ENCODE data around the gene PTPRM. TPM values are rescaled to one million over a fixed set of nuclear protein-coding genes. Genes with fewer than 3 reads are reported as not detected.

The PTPRM gene
- 10 to 100 TPM; 51.4 to 75.5 TPM for total RNA-seq
- long read RNA-seq, partial matches to known transcripts = 17 of 20 reads
- long read RNA-seq, other reads (novel, unspliced or antisense) = 3 of 20 reads

DNA sequence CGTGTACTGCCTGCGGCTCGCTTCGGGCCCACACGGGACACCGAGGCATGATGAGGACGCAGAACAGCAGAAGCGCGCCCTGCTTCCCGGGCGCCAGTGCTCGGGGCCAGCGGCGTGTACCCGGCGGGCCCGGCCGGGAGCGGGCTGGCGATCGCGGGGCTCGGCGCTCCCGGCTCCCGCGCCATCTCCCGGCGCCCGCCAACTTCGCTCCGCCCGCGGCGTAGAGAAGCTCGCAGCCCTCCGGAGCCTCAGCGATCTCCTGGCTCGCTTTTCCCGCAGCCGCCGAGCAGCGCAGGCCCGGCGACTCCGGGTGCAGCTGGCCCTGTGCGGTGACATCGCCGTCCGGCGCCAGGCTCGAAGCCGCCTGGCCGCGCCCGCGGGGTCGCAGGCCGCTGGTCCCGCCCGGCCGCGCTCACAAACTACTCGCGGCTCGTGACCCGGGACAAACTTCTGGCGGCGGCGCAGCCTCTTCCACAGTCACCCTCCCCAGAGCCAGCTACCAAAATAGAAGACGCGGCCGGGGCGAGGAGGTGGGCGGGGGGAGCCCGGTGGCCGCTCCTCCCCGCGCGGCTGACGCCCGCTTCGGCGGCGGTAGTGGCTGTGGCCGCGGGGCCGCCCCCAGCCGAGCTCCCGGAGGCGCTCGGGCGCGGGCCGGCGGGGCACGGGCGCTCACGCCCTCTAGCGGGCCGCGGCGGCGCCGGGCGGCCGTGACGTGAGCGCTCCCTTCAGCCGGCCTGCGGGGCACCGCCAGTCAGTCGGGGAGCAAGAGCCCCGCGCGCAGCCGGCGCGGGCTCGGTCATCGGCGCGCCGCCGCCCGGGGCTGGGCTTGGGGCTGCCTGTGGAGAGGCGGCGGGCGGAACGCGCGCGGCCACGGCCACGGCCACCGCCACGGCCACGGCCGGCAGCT lies at the start of gene PTPRM:
TSS of gene PTPRM (plus strand) at position 750 of the 907 bp plus-strand sequence. CDS start 503 bp downstream, outside the sequence.
- DNase-seq (peak; percentile 93), ATAC-seq (peak; percentile 90 to 93)
- intact Hi-C loops (cut with DNase I) = loop anchor here (2.0 to 10.0 kb wide), 3 partner anchors 202 to 295 kb away; no protein-coding TSS in a partner anchor

- intact Hi-C loops (cut with DNase I) = no loop called here
- ATAC-seq (no peak), DNase-seq (no peak)
Observed at GRCh38 chr18:7517852-7518251, 49.3 kb upstream of the PTPRM start.

DNA sequence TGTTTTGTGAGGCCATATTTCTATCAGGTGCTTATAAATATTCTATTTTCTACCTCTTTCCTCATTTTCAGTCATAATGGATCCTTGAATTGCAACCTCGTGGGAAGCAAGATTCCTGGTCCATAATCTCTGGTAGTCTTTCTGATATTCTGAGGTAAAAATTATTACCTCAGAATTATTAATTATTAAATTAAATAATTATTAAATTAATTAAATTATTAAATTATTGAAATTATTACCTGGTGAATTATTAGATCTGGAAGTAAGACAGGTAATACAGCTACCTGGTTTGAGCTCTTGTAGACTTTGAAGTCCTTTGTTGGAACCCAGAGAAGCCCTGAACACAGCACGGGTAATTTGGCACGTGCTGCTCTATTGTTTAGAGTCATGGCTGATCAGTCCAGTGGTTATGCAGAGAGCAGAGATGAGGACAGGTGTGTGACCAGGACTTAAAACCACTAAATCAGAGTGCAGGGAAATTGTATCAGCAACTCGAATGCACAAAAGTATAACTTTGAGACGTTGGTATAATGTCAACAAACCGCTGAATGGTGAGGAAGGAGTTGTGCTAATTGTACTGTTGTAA lies 46.8 kb upstream of the PTPRM start:
- ATAC-seq = no peak
- DNase-seq = no peak
- intact Hi-C loops (cut with DNase I) = no loop called here

GRCh38 chr18:7521226-7521856 lies 45.8 kb upstream of the PTPRM start:
- intact Hi-C loops (cut with DNase I) = no loop called here
- ATAC-seq (no peak), DNase-seq (no peak)

DNA sequence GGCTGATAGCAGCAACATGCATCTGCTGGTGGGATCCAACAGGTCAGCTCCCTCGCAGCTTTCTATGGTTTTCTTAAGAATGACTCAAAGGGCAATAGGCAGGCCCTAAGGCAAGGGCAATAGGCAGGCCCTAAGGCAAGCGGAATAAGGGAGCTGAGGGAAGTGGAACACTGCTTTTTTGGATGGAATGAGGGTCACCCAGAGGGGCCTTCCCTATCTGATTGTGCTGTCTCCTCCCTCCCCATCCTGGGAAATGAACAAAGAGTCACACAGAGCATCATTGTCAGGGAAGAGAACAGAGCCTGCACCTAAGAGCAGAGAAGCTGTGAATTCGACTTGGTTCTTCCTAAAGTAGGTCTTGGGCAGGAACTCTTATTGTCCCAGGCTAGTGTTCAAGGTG lies 43.3 kb upstream of the PTPRM start:
- no peak for DNase-seq
- no peak for ATAC-seq
- intact Hi-C loops (cut with DNase I) = no loop called here

DNA sequence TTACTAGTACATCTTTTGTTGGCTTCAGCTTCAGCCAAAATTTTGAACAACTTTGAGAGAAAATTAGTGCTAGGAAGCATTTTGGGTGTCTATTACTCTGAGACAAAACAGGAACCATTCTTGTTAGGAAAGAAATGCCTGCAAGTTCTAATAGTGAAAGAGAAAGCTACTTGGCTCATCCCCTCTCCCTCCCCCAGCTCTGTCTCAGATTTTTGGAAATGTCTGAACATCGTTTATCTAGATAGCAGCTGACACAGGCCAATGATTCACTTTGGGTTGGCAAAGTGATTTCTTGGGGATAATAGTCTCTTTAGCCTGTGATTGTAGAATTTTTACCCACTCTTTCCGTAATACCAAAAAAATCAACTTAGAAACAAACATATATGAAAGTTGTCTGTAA lies 42.3 kb upstream of the PTPRM start:
- intact Hi-C loops (cut with DNase I) = no loop called here
- DNase-seq = no peak
- ATAC-seq = peak in 1 of 2 donors; percentile 82

- intact Hi-C loops (cut with DNase I) = no loop called here
- ATAC-seq = no peak
- no peak for DNase-seq
Observed at GRCh38 chr18:7532942-7533341, 34.2 kb upstream of the PTPRM start.

GRCh38 chr18:7535436-7536205 lies 31.5 kb upstream of the PTPRM start:
- no peak for ATAC-seq
- intact Hi-C loops (cut with DNase I) = no loop called here

DNA sequence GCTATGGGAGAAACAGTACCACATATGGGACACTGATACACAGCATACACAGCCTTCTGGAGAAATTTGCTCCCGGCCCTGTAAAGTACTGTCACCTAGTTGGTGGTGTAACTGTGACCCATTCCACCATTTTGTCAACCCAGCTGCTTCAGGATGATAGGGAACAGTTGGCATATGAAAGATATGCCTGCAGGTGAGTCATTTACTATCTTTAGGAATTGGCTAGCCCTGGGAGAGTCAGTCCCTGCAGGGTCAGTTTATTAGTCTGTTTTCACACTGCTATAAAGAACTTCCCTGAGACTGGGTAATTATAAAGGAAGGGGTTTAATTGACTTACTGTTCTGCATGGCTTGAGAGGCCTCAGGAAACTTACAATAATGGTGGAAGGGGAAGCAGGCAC lies 30.0 kb upstream of the PTPRM start:
- intact Hi-C loops (cut with DNase I) = no loop called here
- DNase-seq = no peak
- peak in 1 of 2 donors; percentile 45 for ATAC-seq

More at GRCh38 chr18:7535436-7536205, 31.5 kb upstream of the PTPRM start:
- no peak for DNase-seq

DNA sequence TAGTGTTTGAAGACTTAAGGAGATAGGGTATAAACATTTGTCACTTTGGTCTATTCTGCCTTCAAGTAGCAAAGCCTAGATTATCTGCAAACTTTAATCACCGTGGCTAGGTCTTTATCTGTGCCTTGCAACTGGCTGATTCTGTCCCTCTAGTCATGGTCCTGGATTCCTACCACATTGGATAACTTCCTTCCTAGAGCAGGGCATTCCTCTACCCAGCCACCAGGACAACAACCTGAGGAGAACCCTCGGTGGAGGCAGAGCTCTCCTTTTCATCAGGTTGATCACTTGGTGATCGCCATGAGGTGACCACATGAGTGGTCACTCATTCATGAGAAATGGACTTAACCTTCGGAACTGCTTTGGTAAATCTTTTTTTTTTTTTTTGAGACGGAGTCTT lies 25.3 kb upstream of the PTPRM start:
- ATAC-seq (no peak), DNase-seq (no peak)
- intact Hi-C loops (cut with DNase I) = no loop called here

DNA sequence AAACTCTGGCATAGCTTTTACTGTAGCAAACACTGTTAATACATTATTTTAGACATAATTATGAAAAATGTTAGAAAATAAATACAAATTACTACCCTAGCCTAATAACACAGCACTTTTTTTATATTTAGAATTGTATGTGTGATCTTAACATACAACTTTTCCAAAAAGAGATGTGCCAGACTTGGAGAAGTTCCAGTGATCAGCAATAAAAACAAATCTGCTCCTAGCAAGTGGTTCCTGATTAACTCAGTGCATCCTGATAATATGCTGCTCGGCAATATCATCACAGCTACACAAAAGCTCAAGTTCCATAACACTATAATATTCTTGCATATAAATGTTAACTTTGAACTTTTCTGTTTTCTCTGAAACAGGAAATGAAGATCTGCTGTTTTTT lies 22.4 kb upstream of the PTPRM start:
- DNase-seq = no peak
- ATAC-seq = no peak
- intact Hi-C loops (cut with DNase I) = no loop called here

- peak in 1 of 2 donors; percentile 33 for ATAC-seq
- intact Hi-C loops (cut with DNase I) = no loop called here
- no peak for DNase-seq
Observed at GRCh38 chr18:7545734-7546133, 21.4 kb upstream of the PTPRM start.

- DNase-seq (no peak), ATAC-seq (no peak)
- intact Hi-C loops (cut with DNase I) = no loop called here
Observed at GRCh38 chr18:7548221-7548620, 18.9 kb upstream of the PTPRM start.

DNA sequence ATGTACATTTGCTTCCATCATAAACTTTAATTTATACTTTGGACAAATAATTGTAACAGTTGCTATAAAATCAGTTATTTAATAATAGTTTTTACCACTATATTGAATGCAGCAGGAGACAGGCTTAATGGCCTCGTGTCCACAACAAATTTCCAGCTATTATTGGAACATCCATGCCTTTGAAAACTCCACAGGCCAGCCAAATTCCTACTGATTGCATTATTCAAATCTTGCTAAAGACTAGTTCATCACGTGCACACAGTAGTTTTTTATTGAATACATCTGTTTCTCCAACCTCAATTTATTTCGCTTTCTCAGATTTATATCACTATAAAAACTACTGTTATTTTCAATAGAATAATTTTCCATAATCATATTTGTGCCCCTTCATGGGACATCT lies 18.4 kb upstream of the PTPRM start:
- DNase-seq (no peak), ATAC-seq (no peak)
- intact Hi-C loops (cut with DNase I) = no loop called here

DNA sequence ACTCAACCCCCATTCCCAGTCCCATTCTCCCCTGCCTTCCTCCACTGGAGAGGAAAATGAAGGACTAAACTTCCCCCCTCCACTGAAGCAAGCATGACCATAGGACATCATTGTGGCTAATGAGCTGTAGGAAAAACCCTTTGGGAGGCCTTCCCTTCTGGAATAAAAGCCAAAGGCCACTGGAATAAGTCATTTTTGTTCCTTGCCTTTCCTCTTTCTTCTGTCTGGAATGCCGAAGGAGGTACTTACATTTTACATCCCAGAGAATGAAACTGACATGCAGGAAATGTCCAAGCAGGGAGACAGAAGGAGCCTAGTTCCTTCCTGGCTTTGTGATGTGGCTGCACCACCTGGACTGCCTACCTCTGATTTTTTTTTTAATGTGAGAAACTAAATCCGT lies 9.1 kb upstream of the PTPRM start:
- DNase-seq = no peak
- peak in 1 of 2 donors; percentile 38 for ATAC-seq
- intact Hi-C loops (cut with DNase I) = loop anchor here in 1 of 2 donors (5.0 kb wide), 1 partner anchor 106 kb away; no protein-coding TSS in a partner anchor

GRCh38 chr18:7558769-7559168 lies 8.3 kb upstream of the PTPRM start:
- intact Hi-C loops (cut with DNase I) = loop anchor here in 1 of 2 donors (5.0 kb wide), 1 partner anchor 106 kb away; no protein-coding TSS in a partner anchor
- ATAC-seq (no peak), DNase-seq (no peak)

GRCh38 chr18:7559709-7560319 lies 7.3 kb upstream of the PTPRM start:
- intact Hi-C loops (cut with DNase I) = loop anchor here (5.0 to 10.0 kb wide), 2 partner anchors 108 to 195 kb away; no protein-coding TSS in a partner anchor
- no peak for DNase-seq
- ATAC-seq = peak in 1 of 2 donors; percentile 21

- intact Hi-C loops (cut with DNase I) = loop anchor here (10.0 kb wide), 1 partner anchor 197 kb away; no protein-coding TSS in a partner anchor
- DNase-seq = no peak
- ATAC-seq = no peak
Observed at GRCh38 chr18:7561909-7562460, 5.1 kb upstream of the PTPRM start.
